ENCODE results near the gene CAAP1.
"Not testable (repeated sequence)": the region's sequence is repeated elsewhere in the genome, so short reads cannot be mapped to it uniquely, and the experiment has no call there.

Gene CAAP1

GRCh38 chr9:26892251-26893029 is at the start of gene CAAP1:
Gene CAAP1, minus strand, starts transcription at chr9:26892802. Its CDS starts 87 bp downstream, at chr9:26892715.
- DNase-seq (ENCODE audit: low read depth in 2 of 2) = peak; percentile 87 to 88

- DNase-seq (ENCODE audit: low read depth in 2 of 2) = no peak
Measured at GRCh38 chr9:26940779-26941178, 48.2 kb upstream of the CAAP1 start.

- no peak for DNase-seq (ENCODE audit: low read depth in 2 of 2)
Measured at GRCh38 chr9:26939955-26940711, 47.5 kb upstream of the CAAP1 start.

GRCh38 chr9:26937816-26938371 is 45.3 kb upstream of the CAAP1 start:
- DNase-seq (ENCODE audit: low read depth in 2 of 2) = no peak

- no peak for DNase-seq (ENCODE audit: low read depth in 2 of 2)
Measured at GRCh38 chr9:26935847-26936246, 43.2 kb upstream of the CAAP1 start.

- no peak for DNase-seq (ENCODE audit: low read depth in 2 of 2)
Measured at GRCh38 chr9:26928902-26929495, 36.4 kb upstream of the CAAP1 start.

GRCh38 chr9:26925609-26926008 is 33.0 kb upstream of the CAAP1 start:
- DNase-seq (ENCODE audit: low read depth in 2 of 2) = no peak

GRCh38 chr9:26919698-26920097 is 27.1 kb upstream of the CAAP1 start:
- no peak for DNase-seq (ENCODE audit: low read depth in 2 of 2)

- DNase-seq (ENCODE audit: low read depth in 2 of 2) = no peak
Measured at GRCh38 chr9:26913138-26913668, 20.6 kb upstream of the CAAP1 start.

GRCh38 chr9:26904671-26905070 is 12.1 kb upstream of the CAAP1 start:
- DNase-seq (ENCODE audit: low read depth in 2 of 2) = no peak

GRCh38 chr9:26904070-26904469 is 11.5 kb upstream of the CAAP1 start:
- no peak for DNase-seq (ENCODE audit: low read depth in 2 of 2)

GRCh38 chr9:26893030-26893676 is 551 bp upstream of the CAAP1 start:
- DNase-seq (ENCODE audit: low read depth in 2 of 2) = no peak

- DNase-seq (ENCODE audit: low read depth in 2 of 2) = no peak
Measured at GRCh38 chr9:26891726-26892125, 876 bp downstream of the CAAP1 start.

GRCh38 chr9:26888271-26888670 is 4.3 kb downstream of the CAAP1 start:
- DNase-seq (ENCODE audit: low read depth in 2 of 2) = no peak

GRCh38 chr9:26882154-26882553 is 10.4 kb downstream of the CAAP1 start:
- DNase-seq (ENCODE audit: low read depth in 2 of 2) = no peak

GRCh38 chr9:26880262-26880661 is 12.3 kb downstream of the CAAP1 start:
- DNase-seq (ENCODE audit: low read depth in 2 of 2) = no peak

GRCh38 chr9:26875155-26875554 is 17.4 kb downstream of the CAAP1 start:
- not testable (repeated sequence) for DNase-seq (ENCODE audit: low read depth in 2 of 2)

GRCh38 chr9:26870292-26870691 is 22.3 kb downstream of the CAAP1 start:
- DNase-seq (ENCODE audit: low read depth in 2 of 2) = no peak

- no peak for DNase-seq (ENCODE audit: low read depth in 2 of 2)
Measured at GRCh38 chr9:26863074-26863473, 29.5 kb downstream of the CAAP1 start.

- DNase-seq (ENCODE audit: low read depth in 2 of 2) = no peak
Measured at GRCh38 chr9:26856413-26857032, 36.1 kb downstream of the CAAP1 start.

- no peak for DNase-seq (ENCODE audit: low read depth in 2 of 2)
Measured at GRCh38 chr9:26850995-26851394, 41.6 kb downstream of the CAAP1 start.

Data from activated CD4-positive, alpha-beta T cell treated with anti-CD3 and anti-CD28 coated beads for 24 hours (primary cell).